COLO668 (cell line): Measurements from ENCODE around the gene HHIPL1.

Source experiments
- DNase-seq: peaks from one replicate; lab custom pipeline; 2025; ENCODE audit not compliant: unreplicated experiment; lab: John Stamatoyannopoulos, UW

The HHIPL1 gene

DNA sequence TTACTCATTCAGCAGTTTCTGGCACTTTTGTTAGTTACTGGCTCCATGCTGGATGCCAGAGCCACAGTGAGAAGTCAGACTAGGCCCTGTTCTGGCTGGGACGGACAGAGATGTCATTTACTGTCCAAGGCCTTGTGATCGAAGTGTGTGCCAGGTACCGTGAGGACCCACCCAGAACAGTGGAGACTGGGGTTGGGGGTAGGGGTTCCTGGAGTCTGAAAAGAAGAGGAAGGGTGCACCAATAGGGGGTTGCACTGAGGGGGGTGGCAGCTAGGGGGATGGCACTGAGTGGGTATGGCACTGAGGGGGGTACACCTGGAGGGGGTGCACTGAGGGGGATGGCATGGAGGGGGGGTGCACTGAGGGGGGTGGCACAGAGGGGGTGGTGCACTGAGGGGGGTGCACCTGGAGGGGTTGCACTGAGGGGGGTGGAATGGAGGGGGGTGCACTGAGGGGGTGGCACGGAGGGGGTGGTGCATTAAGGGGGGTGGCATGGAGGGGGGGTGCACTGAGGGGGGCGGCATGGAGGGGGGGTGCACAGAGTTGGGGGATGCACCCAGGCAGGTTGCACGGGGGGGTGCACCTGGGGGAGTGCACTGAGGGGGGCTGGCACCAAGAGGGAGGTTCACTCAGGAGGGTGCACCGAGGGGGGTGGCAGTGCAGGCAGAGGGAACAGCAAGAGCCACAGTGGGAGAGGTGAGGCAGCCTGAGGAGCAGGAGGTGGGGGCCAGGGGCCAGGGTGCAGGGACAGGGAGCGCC is 28.6 kb downstream of the HHIPL1 start:
- DNase-seq, result no peak

DNA sequence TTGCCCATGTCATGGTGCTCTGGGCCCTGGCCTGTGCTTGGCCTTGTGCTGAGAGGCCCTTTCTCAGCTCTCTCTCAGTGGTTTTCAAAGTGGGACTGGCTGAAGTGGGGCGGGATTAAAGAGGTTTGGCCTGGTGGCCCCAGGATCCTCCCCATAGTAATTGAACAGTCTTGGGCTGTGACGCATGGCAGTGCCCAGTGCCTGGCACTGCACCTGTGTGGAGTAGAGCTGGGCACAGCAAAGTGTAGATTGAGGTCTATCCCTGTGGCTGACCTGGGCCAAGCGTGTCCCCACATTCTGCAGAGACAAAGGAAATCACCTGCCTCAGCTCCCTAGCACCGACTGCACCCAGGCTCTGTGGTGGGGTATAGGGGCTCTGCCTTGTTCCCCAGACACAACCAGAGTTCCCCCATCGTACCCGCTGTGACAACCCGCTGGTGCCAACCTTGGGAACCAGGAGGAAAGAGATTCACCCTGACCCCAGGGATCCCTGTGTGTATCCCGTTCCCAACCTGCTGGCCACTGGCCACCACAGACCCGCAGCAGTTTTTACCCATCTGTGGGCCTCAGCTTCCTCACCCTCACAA is 29.2 kb downstream of the HHIPL1 start:
- no peak for DNase-seq

DNA sequence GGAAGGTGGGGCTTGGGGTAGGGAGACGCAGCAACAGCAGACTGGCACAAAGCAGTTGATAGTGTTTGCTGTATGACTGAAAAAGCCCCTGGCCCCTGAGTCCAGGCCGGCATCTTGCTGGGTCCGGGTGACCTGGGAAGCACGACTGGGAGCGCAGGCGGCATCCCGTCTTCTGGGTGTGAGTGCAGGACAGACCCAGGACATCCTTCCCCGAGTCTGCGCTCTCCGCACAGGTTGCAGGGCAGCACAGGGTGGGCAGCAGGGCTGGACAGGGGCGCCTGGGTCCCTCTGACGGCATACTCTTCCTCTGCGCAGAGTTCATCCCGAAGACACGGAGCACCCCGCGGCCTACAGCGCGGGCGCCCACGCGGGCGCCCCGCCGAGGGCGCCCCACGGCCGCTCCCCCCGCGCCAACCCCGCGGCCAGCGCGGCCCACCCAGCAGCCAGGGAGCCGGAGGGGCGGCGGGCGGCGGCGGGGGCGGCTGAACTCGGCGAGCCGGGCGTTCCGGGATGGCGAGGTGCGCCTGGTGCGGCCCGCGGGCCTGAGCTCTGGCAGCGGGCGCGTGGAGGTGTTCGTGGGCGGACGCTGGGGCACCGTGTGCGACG is 29.9 kb downstream of the HHIPL1 start:
- DNase-seq, result no peak

DNA sequence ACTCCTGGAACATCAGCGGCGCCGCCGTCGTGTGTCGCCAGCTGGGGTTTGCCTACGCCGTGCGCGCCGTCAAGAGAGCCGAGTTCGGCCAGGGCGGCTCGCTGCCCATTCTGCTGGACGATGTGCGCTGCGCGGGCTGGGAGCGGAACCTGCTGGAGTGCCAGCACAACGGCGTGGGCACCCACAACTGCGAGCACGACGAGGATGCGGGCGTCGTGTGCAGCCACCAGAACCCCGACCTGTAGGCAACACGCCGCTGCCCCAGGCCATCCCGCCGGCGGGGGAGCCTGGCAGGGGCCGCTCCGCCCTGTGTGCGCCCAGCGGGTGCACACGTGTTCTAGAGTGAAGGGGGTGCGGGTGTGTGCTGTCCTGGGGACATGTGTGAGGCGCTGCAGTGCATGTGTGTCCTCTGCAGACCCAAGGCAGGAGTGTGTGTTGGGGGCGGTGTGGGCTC is 30.5 kb downstream of the HHIPL1 start:
- DNase-seq, result no peak

DNA sequence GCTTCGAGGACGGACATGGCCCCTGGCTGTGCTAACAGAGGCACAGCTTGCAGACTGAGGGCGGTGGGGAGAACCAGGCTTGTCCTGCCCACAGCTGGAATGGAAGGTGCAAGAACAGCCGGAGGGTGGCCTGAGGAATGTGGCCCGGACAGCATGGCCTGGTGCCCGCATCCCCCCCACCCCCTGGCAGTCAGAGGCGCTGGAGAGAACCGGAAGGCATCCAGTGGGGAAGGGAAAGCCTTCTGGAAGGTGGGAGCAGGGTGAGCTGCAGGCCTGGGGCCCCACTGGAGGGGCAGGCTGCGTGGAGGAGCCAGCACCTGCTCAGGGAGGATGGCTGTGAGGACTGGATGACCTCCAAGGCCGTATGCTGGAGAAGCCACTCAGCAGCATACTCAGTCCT is 31.0 kb downstream of the HHIPL1 start:
- peak; percentile 51 for DNase-seq

DNA sequence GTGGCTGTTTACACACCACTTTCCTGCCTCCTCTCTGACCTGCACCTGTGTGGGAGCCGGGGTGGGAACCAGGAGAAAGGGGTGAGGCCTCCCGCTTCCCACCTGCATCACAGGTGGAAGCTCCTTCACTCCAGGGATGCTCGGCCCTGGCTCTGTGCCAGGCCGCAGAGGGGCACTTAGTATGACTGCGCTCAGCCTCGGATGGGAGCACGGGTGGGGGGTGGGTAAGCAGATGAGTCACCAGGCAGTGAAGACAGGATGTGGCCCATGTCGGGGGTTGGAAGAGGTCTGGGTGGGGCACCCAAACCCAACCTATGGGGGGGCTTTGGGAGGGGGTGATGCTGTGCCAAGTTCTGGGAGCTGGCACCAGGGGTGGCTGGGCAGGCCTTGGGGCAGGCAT is 31.7 kb downstream of the HHIPL1 start:
- peak; percentile 98 for DNase-seq

DNA sequence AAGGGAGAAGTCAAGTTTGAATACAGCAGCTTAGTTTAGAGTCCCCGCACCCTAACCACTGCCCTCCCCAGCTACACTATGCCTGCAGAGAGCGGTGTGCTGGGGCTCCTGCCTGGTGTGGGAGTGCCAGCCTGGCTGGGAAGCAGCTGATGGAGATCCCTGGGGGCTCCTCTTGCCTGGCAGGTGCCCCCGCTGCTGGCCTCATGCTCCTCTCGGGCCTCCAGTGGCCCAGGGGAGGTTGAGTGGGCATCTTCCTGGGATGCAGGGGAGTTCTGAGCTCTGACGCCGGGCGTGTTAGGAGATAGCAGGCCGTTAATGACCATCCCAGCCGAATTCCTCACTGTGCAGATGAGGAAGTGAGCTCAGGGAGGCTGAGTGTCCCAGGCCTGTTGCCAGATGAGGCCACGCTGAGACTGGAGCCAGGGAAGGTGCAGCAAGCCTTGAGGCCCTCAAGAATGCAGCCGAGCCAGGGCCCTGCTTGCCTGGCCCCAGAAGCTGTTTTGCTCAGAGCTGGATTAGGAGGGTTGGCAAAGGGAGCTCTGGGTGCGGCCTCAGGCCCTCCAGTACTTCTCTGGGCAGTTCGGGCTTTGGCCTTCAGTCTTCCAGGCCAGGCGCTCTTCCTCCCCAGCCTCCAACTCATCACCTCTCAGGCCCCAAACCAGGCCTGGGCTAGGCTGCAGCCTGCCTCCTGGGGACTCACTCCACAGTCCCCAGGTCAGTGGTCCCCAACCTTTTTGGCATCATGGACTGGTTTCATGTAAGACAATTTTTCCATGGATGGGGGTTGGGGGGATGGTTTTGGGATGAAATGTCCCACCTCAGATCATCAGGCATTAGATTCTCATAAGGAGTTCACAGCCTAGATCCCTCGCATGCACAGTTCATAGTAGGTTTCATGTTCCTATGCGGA is 32.6 kb downstream of the HHIPL1 start:
- no peak for DNase-seq

DNA sequence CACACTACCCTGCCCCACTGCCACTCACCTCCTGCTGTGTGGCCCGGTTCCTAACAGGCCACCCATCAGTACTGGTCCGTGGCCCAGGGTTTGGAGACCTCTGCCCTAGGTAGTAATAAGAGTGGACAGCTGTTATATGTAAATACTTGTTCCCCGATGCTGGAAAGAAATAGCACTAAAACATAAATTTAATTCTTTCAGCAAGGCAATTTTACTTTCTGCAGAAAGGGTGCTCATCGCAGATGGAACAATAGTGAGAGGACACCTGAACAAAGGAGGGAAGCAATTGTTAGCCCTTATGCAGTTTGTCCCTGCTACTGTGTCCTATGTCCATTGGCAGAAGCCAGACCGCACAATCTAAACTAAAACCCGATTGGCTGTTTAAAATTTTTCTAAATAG is 33.3 kb downstream of the HHIPL1 start:
- no peak for DNase-seq

DNA sequence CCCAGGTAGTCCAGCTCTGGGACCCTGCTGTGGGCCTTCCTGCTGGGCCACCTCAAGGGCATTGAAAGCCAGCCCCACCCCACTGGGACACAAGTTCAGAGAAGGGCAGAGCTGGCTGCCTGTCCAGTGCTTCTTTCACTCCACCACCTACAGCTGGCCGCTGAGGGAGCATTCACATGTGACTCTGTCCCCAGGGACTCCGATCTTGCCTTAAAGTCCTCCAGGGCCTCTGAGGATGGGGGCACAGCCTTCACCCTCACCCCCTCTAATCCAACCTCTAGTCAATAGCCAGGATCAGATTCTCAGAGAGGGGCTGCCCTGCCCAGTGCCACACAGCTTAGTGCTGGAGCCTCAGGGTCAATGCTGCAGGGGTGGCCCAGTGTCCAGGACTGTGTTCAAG is 34.2 kb downstream of the HHIPL1 start:
- no peak for DNase-seq

DNA sequence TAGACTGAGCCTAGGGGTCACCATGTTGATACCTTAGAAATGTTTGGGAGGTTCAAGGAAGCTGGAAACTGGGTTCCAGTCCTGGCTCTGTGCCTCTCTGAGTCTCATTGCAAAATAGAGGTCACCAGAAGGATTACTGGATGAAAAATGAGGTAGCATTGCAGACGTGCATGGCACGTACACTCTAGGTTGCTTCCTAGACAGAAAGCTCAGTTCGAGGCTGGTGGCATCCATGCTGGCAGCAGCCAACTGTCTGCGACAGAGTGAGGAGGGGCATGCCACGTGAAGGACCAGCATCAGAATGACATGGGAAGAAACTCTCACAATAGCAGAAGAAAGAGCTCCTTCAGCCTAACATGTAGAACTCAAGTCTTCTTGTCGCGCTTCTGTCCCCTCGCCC is 34.6 kb downstream of the HHIPL1 start:
- no peak for DNase-seq

DNA sequence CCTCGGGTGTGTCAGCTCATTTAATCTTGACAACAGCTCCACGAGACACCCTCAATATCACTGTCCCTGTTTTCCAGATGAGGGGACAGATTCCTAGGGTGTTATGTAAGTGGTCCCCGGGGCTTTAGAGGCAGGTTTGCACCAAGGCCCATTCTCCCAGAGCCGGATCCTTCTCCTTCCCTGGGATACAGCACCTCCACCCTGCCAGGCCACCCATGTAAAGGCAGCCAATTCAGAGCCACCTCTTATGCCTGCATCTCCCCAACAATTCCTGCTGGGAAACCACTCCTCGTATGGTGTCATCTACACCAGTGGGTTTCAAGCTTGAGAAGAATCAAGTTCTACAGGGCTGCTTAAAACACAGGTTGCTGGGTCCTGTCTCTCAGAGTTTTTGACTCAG is 35.1 kb downstream of the HHIPL1 start:
- no peak for DNase-seq

DNA sequence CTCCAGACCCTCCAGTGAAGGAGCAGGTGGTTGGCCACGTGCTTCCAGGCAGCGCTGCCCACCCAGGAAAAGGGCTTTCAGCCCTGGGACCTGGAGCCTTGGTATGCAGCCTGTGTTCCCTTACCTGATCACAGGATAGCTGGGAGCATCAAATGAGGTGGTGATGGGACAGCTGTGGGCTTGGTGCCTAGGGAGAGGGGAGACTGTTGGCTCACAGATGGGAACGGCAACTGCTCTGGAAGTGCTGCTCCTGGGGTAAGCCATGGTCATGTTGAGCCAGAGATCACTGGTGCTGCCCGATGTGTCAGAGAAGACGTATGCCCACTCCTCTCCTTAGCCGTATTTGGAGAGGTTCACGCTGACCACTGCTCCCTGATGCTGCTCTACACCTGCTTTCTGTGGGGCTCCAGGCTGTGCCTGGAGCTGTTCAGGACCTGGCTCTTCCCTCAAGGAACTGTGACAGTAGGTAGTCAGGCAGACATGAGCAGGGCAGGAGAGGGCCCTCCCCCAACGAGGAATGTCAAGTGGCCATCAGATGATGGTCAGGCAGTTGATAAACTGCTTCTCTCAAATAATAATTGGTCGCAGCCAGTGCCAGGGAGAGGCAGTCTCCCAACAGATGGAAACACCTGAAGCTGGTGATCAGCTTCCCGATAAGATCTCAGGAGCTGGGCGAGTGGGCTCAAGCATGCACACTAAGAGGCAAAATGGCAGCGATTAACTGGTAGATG is 36.3 kb downstream of the HHIPL1 start:
- no peak for DNase-seq

DNA sequence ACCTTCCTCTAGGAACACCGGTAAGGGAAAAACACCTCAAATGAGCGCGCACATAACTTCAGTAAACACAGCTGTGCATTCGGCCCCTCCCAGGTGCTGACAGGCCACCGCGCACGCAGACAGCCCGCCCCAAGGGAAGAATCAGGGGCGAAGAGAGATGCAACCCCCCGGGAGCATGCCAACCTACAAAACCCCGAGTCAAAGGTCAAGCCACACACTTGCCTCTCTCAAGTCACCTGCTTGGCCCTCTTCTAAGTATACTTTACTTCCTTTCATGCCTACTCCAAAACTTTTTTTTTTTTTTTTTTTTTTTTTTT is 36.9 kb downstream of the HHIPL1 start:
- DNase-seq, result peak; percentile 56

DNA sequence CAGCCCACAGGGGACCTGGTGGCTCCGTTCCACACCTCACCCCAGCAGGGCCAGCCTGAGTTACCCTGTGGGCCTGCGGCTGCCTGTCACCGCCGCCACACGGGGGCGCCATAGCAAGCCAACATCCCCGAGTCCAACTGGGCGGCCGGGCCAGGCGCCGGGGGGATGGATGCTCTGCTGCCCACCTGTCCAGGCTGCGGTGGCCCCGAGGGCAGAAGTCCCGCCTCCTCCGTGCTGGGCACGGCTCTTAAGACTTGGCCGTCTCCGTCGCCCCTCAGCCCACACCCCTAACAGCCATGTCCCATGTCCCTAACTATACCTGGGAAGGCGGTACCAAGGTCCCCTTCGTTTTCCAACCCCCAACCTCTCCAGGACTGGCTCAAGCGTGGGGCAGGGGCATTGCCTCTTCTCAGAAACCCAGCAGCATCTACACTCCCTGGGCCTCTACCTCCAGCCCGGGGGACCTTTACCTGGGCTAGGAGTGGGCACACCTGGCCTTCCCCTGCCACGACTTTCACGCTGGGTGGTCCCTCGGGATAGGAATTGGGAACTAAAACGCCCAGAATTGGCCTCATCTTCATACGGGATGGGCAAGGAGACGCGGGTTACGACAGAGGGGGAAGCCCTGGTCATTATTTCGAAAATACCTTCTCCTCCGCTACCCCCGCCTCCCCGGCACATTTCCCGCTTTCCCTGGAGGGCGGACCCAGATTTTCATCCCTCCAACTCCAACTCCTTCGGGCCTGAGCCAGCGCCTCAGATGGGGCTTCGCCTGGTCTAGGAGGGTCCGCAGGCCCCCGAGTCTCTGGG is 38.1 kb downstream of the HHIPL1 start:
- DNase-seq, result peak; percentile 89

DNA sequence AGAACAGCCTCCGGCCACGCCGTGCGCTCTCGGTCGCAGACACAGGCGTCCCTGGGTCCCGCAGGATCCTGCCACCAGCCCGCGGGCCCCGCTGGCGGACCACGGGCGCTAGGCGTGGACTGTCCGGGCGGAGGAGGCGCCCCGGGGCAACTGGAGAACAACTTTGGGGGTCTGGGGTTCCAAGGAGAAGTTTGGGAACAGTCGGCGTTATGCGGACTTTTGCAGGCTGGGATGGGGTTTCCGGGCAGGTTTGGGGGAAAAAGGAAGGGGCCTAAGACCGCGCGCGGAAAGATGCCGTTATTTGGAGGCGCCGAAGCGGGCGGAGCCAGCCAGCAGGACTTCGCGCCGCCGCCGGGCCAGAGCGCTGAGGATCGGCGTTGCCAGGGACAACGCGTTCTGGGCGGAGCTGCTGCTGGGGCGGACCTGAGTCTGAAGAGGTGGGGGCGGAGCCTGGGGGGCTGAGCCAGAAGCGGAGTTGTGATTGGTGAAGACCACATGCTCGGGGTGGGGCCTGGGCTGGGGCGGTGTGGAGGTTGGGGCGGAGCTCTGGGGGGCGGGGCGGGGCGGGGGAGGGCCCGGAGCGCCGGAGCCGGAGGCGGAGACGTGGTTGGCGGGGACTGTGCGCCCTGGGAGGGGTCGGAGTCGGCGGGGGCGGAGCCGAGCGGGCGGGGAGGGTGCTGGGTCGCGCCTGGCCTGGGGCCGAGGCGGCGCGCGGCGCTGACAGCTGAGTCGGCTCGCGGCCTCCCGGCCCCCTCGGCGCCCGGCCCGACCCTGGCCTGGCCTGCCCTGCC is 38.9 kb downstream of the HHIPL1 start, which contains the start of gene CYP46A1:
Gene CYP46A1 (plus strand): TSS at position 680 of the 791 bp plus-strand sequence. CDS start 120 bp downstream, outside the sequence.
- peak; percentile 100 for DNase-seq

DNA sequence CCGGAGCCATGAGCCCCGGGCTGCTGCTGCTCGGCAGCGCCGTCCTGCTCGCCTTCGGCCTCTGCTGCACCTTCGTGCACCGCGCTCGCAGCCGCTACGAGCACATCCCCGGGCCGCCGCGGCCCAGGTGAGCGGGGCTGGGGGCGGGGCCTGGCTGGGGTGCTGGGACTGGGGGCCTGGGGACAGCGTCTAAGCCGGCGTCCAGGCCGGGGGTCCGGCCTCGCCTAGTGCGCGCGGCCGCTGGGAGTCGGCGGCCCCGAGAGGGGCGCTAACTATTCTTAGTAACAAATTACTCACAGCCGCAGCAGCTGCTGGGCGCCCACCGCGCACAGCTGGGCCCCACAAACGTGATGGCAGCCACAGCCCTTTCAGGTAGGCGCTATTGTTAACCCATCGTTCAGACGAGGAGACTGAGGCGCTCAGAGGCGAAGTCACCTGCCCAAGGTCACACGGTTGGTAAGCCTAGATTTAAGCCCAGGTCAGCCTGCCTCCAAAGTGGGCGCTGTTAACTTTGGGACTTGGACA is 39.5 kb downstream of the HHIPL1 start:
- DNase-seq, result no peak

DNA sequence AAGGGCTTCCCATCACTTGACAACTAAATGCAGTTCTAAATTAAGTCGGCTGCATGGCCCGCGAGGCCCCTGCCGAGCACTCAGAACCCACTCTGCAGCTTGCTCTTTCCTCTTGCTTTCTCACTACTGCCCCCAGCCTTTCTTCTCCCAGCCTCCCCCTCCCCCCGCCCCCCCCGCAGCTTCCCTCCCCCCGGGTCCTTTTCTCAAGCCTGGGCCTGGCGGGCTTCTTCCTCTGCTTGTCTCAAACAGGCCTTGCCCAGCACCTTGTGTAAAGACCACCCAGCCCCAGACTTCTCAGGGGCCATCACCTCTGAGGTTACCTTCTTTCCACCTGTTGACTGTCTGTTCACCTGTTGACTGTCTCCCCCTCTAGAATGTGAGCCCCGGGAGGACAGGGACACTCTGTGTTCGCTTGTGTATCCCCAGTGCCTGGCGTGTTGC is 40.2 kb downstream of the HHIPL1 start:
- no peak for DNase-seq

DNA sequence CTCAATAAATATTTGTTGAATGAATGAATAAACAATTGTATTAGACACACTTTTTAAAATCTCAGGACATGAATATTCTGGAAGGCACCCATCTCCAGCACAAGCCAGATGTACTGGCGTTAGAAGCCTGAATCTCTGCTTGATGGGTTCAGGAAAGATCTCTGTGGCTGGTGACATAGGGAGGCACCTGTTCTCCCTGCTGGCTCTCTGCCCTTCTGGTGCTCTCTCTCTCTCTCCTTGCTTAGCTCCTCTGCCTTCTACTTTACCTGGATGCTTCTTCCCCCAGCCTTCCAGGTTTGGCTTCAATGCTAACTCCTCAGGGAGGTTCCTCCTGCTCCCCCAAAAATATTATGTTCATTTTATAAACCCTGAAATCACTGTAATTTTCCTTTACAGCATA is 40.7 kb downstream of the HHIPL1 start:
- no peak for DNase-seq
